Hepatocyte (in vitro differentiated cells): ENCODE data around the gene TULP4.

Experiments
- CTCF ChIP-seq: fragments of 200-600 bp; sonication (generic); IDR thresholded peaks from 2 replicates; pipeline ENCODE4 v1.5.1; 2016; ENCODE audit warnings: antibody characterized with exemption, mild to moderate bottlenecking; ENCODE audit not compliant: poor library complexity
- EZH2 ChIP-seq: fragments of 200-600 bp; sonication (generic); IDR thresholded peaks from 2 replicates; pipeline ENCODE4 v1.6.1; 2016; ENCODE audit warnings: antibody characterized with exemption, mild to moderate bottlenecking, borderline replicate concordance
- EZH2phosphoT487 ChIP-seq: fragments of 200-600 bp; sonication (generic); IDR thresholded peaks from one replicate; pipeline ENCODE4 v1.6.1; 2018; ENCODE audit warnings: antibody characterized with exemption, mild to moderate bottlenecking, low read depth, moderate library complexity; ENCODE audit not compliant: unreplicated experiment, severe bottlenecking

DNA sequence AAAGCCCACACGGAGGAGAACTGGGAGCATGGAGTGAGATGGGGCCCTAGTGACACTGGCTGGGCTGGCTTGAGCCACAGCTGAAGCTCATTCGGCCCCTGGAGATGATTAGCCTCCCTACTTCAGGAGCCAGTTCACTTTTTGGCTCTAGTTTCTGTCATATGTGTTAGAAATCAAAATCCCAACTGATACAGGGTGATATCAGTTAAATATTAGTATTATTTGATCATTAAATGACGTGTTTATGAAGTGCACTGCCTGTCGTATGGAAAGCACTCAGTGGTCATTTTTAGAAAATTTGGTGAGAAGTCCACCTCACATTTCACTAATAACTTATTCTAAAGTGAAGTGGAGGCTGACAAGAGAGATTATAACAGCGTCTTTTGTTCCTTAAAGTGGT lies 59.0 kb downstream of the TULP4 start:
- TF ChIP-seq EZH2 (no peak), CTCF (no peak), EZH2phosphoT487 (no peak)
